Measurements from ENCODE around the gene S100G.

S100G gene

DNA sequence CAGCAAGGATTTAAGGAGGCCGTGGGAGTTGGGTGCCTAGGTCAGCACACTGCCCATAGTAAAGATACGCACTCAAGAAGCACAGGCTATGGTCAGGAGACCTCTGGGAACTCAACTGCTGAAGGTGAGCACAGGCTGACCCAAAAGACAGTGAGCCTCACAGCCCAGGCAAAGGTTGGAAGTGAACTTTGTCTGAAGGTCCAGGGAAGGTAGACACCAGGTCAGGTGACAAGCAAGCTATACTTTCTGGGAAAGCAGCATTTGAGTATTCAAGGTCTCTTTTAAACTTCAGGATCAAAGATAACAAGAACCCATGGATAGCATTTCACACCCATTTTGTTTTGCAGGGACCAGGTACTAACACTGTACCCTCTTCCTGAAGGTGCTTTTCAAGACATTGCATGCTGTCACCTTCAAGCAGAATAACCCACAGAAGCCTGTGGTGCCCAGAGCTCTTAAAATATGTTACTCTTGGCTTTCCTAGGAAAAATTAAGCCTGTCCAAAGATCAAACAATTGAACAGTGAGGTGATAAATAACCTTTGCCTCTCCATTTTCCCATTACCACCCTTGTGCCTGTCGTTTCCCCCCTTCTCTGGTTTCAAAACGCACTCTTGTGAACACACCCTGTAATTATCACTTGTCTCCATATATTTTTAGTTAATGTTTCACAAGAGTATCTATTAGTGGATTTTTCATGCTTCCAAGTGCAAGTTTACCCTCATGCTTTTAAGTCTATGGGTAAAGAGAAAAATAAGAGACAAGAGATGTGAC, 3.4 kb upstream of the S100G start:
- in situ Hi-C loops (cut with MboI; ENCODE audit: low sequenced_read_pairs): no loop called here

DNA sequence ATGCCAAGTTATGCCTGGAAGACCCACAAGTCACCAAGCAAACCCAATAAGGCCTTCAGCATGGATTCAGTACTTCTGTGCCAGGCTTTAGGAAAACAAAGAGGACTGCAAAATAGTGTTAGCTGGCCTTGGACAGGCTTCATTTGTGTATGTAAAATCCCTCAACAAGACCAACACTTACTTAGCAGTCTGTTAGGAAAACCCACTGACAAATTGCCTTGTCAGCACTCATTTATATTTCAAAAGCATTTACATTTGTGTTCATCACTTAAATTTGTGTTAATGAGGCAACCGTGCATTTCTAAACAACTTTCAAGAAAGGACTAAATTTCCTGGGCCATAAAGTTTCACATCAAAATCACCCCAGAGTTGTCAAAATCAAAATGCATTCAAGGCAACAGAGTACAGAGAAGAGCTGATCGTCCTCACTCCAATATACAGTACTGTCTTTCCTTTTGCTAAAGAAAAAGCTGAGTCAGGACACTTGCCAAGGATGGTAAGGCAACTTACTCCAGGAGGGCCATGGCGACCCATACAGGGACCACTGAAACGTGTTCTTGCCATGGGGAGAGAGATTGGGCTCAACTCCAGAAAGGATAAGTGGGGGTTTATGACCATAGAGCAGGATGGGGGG, 1.6 kb downstream of the S100G start:
- in situ Hi-C loops (cut with MboI; ENCODE audit: low sequenced_read_pairs): no loop called here

DNA sequence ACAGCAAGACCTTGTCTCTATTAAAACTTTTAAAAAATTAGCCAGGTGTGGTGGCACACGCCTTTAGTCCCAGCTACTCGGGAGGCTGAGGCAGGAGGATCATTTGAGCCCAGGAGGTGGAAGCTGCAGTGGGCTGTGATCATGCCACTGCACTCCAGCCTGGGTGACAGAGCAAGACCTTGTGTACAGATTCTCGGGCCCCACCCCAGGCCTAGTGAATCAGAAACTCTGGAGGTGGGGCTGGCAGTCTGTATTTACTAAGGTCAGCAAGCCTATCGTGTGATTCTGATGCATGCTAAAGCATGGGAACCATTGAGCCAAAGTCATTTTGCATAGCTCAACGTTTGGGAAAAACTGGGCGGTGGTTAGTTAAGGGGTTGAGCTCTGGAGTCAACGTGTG, 3.5 kb downstream of the S100G start:
- in situ Hi-C loops (cut with MboI; ENCODE audit: low sequenced_read_pairs): no loop called here

GRCh38 chrX:16654093-16654492, 4.1 kb downstream of the S100G start:
- in situ Hi-C loops (cut with MboI; ENCODE audit: low sequenced_read_pairs): no loop called here

- in situ Hi-C loops (cut with MboI; ENCODE audit: low sequenced_read_pairs): no loop called here
Measured at GRCh38 chrX:16658284-16658683, 8.3 kb downstream of the S100G start.

- in situ Hi-C loops (cut with MboI; ENCODE audit: low sequenced_read_pairs): no loop called here
Measured at GRCh38 chrX:16659321-16659720, 9.4 kb downstream of the S100G start.

DNA sequence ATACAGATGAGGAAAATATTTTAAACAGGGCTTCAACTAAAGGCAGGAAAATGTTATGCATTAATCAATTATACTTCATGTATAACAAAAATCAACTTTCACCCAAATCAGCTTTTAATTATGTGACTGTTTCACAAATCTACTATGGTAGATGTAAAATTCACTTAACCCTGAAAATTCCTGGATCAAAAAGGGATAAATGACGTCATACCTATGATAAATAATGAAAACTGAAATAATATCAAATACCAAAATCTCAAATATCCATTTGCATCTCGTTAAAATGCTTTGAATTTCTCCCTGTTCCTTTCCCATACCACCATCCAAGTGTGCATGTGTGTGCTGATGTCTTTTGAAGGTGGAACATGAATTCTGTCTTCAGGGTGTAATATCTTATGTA, 11.5 kb downstream of the S100G start:
- in situ Hi-C loops (cut with MboI; ENCODE audit: low sequenced_read_pairs): no loop called here

- in situ Hi-C loops (cut with MboI; ENCODE audit: low sequenced_read_pairs): no loop called here
Measured at GRCh38 chrX:16662402-16662801, 12.4 kb downstream of the S100G start.

DNA sequence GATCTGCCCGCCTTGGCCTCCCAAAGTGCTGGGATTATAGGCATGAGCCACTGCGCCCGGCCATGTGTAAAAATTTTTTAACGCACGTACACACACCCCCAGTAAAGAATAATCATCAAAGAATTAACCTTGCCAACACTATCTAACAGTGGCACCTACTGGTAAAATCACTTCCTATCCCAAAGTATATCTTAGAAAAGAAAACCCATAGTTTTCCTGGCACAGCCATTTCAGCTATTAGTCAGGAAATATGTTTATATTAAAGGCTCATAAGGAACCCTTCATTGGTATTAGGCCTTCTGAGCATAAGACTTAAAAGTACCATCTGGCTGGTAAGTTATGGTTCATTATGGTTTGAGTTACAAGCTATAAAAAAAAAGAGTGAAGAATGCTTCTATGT, 14.1 kb downstream of the S100G start:
- in situ Hi-C loops (cut with MboI; ENCODE audit: low sequenced_read_pairs): no loop called here

GRCh38 chrX:16664626-16665025, 14.7 kb downstream of the S100G start:
- in situ Hi-C loops (cut with MboI; ENCODE audit: low sequenced_read_pairs): no loop called here

GRCh38 chrX:16665089-16665488, 15.1 kb downstream of the S100G start:
- in situ Hi-C loops (cut with MboI; ENCODE audit: low sequenced_read_pairs): no loop called here

DNA sequence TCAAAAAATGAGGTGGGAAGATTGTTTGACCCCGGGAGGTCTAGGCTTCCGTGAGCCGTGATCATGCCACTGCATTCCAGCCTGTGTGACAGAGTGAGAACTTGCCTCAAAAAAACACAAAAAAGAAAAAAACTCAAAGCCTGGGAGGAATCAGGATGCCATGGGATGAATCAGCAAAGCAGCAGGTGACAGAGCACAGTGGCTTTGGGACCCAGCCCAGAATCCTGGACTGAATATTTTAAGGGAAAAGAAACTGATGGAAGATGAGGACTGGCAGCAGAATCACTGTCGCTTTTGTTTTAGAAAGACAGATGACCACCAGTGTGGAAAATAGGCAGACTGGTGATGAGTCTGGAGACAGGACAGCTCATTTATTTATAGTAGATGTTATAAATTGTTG, 16.6 kb downstream of the S100G start:
- in situ Hi-C loops (cut with MboI; ENCODE audit: low sequenced_read_pairs): no loop called here

GRCh38 chrX:16671005-16671404, 21.0 kb downstream of the S100G start:
- in situ Hi-C loops (cut with MboI; ENCODE audit: low sequenced_read_pairs): no loop called here

- in situ Hi-C loops (cut with MboI; ENCODE audit: low sequenced_read_pairs): no loop called here
Measured at GRCh38 chrX:16678689-16679088, 28.7 kb downstream of the S100G start.

DNA sequence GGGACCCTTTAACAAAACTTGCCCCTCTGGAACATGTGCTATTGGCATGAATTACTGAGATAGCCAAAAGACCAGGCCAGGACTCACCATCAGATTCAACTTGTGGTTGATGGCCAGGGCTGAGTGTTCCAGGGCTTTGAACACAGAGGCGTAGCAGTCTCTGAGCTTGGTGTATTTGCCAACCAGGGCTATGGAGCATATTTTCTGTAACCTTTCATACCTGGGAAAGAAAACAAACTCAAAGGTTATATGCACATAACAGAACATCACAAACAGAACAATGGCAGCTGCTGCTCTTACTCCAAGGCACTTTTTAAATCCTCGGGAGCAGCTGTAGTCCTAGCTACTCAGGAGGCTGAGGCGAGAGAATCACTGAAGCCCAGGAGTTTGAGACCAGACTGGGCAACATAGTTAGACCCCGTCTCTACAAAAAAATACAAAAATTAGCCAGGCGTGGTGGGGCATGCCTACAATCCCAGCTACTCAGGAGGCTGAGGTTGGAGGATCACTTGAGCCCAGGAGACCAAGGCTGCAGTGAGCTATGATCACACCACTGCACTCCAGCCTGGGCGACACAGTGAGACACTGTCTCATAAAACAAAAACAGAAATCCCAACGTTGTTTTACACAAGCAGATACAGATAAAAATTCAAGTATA, 33.2 kb downstream of the S100G start:
- in situ Hi-C loops (cut with MboI; ENCODE audit: low sequenced_read_pairs): no loop called here

DNA sequence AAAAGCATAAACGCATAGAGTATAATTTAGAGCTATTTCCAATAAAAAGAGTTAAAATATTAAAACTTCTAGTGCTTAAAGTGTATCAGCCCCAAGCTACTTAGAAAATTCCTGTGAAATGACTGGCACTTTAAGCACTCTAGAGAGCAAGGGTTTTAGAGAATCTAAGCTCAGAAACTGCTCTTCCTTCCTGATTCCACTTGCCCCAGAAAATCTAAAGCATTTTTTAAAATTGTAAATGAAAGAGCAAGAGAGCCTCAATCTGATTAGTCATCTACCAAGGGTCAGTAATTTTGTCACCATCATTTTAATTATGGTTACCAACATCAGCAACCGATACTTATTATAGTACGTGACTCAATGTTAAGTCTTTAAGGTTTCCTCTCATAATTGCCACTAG, 37.6 kb downstream of the S100G start:
- in situ Hi-C loops (cut with MboI; ENCODE audit: low sequenced_read_pairs): no loop called here

DNA sequence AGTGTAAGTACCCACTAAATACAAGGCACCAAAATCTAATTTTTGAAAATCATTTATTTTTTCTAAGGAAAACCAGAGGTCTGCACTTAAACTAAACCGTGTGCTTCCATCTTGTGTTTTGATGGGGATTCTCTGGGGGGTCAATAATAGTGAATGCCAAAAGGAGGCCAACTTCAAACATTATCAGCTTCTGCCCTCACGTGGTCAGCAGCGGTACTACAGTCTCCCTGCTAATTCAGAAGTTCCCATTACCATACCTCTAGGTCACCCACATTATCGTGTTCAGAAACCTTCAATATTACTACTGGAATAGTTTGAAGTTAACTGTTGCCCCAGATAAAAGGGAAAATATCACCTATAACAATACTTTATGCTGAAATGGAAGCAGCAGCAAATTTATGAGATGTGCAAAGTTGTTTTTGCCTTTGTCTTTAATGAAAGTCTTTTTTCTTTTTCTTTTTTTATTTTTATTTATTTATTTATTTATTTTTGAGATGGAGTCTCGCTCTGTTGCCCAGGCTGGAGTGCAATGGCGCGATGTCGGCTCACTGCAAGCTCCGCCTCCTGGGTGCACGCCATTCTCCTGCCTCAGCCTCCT, 45.2 kb downstream of the S100G start:
- in situ Hi-C loops (cut with MboI; ENCODE audit: low sequenced_read_pairs): no loop called here

GRCh38 chrX:16696956-16697355, 47.0 kb downstream of the S100G start:
- in situ Hi-C loops (cut with MboI; ENCODE audit: low sequenced_read_pairs): no loop called here

DNA sequence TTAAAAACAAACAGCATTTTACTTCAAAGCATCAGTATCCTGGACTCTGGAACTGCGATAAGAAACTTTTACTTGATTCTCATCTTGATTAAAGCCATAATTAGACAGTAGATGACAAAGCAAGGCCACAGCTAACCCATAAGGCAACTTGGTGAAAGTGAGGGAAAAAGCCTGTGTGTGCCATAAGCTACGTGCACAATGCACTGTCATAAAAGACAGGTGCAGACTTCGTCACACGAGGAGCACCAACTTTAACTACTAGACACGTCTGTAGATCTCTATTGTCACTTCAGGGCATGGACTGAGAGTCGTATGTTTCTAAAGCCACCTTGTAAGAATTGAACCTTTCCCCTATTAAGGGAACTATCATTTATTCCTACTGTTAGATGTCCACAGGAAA, 49.4 kb downstream of the S100G start:
- in situ Hi-C loops (cut with MboI; ENCODE audit: low sequenced_read_pairs): no loop called here

DNA sequence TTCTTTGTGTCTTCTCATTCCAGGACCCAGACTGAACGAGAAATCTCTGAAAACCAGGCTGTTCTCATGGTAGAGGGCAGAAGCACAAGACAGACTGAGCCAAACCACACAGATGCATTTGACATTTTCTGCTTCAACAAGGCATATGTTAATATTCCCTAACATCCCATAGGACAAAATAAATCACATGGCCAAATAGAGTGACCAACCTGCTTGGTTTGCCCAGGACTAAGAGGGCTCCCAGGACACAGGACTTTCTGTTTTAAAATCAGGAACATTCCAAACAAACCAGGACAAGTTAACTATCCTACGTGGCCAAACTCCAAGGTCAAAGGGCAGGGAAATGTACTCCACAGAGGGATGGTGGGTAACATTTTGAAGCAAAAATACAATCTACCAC, 50.8 kb downstream of the S100G start:
- in situ Hi-C loops (cut with MboI; ENCODE audit: low sequenced_read_pairs): no loop called here

DNA sequence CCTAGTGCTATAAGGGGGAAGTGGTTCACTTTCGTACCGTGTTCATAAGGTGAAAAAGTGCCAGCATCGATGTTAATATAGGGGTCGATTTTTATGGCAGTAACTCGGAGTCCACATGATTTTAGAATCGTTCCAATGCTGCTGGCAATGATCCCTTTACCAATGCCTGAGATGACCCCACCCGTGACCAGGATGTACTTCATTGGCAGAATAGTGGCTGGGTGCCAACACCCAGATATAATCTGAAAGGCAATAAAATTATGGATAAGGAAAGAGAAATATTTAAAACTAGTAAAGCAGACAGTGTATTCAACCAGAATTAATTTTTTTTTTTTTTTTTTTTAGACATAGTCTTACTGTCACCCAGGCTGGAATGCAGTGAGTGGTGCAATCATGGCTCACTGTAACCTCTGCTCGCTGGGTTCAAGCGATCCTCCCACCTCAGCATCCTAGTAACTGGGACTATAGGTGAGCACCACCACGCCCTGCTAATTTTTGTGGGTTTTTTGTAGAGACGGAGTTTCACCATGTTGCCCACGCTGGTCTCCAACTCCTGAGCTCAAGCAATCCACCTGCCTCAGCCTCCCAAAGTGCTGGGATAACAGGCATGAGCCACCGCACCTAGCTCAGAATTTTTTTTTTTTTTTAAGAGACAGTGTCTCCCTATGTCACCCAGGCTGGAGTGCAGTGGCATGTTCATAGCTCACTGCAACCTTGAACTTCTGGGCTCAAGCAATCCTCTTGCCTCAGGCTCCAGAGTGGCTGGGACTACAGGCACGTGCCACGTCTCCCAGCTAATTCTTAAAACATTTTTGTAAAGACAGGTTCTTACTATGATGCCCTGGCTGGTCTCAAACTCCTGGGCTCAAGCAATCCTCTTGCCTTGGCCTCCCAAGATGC, 53.0 kb downstream of the S100G start:
- in situ Hi-C loops (cut with MboI; ENCODE audit: low sequenced_read_pairs): no loop called here
